Esophagus muscularis mucosa (tissue), 4 donors: ENCODE measurements around the gene SDHB.
"Not testable (repeated sequence)": the region's sequence is repeated elsewhere in the genome, so short reads cannot be mapped to it uniquely, and the experiment has no call there.

Experiments
- EP300 ChIP-seq: sonication (generic); formaldehyde crosslinking; IDR thresholded peaks from one replicate; pipeline ENCODE4 v1.6.1; 2017; ENCODE audit warnings: antibody characterized with exemption
- POLR2A ChIP-seq: fragments of 450-650 bp; IDR thresholded peaks from one replicate; pipeline ENCODE4 v1.6.1; 2017; ENCODE audit warnings: antibody characterized with exemption, moderate library complexity, mild to moderate bottlenecking, low read depth
- POLR2AphosphoS5 ChIP-seq, 2 donors: sonication (generic); formaldehyde crosslinking; IDR thresholded peaks; one replicate each; pipeline ENCODE4 v1.6.1; 2017; ENCODE audit warnings: antibody characterized with exemption in 2 of 2
- TF ChIP-seq, protein P1 (sequence below), 3 experiments: fragments of 200-600 bp in 2 of 3; fragments of 450-650 bp in 1 of 3; sonication (generic) in 2 of 3; IDR thresholded peaks; one replicate each; pipeline ENCODE4 v1.5.1; 2017 to 2019; ENCODE audit warnings: antibody characterized with exemption in 3 of 3, mild to moderate bottlenecking in 2 of 3, moderate library complexity in 1 of 3

DNA sequence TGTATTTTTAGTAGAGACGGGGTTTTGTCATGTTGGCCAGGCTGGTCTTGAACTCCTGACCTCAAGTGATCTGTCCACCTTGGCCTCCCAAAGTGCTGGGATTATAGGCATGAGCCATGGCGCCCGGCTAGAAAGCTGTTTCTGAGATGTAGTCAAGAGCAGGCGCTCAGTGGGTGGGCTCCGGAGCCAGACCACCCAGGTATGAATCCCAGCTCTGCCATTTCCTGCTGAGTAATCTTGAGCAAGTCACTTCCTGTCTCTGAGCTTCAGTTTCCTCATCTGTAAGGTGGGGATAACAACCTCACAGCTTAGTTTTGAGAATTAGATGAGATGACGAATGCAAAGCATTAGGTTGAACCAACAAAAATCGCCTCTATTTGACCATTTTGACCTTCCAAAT lies 8.9 kb upstream of the SDHB start:
- TF ChIP-seq, protein P1, sequence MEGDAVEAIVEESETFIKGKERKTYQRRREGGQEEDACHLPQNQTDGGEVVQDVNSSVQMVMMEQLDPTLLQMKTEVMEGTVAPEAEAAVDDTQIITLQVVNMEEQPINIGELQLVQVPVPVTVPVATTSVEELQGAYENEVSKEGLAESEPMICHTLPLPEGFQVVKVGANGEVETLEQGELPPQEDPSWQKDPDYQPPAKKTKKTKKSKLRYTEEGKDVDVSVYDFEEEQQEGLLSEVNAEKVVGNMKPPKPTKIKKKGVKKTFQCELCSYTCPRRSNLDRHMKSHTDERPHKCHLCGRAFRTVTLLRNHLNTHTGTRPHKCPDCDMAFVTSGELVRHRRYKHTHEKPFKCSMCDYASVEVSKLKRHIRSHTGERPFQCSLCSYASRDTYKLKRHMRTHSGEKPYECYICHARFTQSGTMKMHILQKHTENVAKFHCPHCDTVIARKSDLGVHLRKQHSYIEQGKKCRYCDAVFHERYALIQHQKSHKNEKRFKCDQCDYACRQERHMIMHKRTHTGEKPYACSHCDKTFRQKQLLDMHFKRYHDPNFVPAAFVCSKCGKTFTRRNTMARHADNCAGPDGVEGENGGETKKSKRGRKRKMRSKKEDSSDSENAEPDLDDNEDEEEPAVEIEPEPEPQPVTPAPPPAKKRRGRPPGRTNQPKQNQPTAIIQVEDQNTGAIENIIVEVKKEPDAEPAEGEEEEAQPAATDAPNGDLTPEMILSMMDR (IDR thresholded peaks at IDR 0.05), result not testable (repeated sequence)
- not testable (repeated sequence) for TF ChIP-seq EP300; POLR2A; POLR2AphosphoS5 (IDR thresholded peaks at IDR 0.05)
